Prostate gland (tissue), 2 donors: ENCODE data around the gene NSUN6.

Source experiments
- CTCF ChIP-seq, 4 experiments: fragments of 200-600 bp in 2 of 4; fragments of 450-650 bp in 2 of 4; sonication (generic) in 2 of 4; IDR thresholded peaks; 1 replicate in 3 of 4; 2 replicates in 1 of 4; pipeline ENCODE4 v1.5.1; 2016 to 2019; ENCODE audit warnings: antibody characterized with exemption in 4 of 4, mild to moderate bottlenecking in 2 of 4, moderate library complexity in 2 of 4
- POLR2AphosphoS5 ChIP-seq: sonication (generic); formaldehyde crosslinking; IDR thresholded peaks from one replicate; pipeline ENCODE4 v1.6.1; 2017; ENCODE audit warnings: antibody characterized with exemption

- TF ChIP-seq CTCF (IDR thresholded peaks at IDR 0.05) (no peak), POLR2AphosphoS5 (no peak)
These were observed 36.3 kb upstream of the NSUN6 start for GRCh38 chr10:18687706-18688105.
